Fibroblast of lung (primary cell): Measurements from ENCODE around the gene FH. TPM values are rescaled to one million over a fixed set of nuclear protein-coding genes. Genes with fewer than 3 reads are reported as not detected.

ENCODE experiments used
- DNase-seq, 2 donors: peaks; one replicate each; pipeline versions ENCODE4 v3.0.0 to v3.0.0-alpha.2; 2010; ENCODE audit warnings: low read depth in 2 of 2
- H2AFZ ChIP-seq: 2 replicates; pipeline ENCODE4 v1.5.1; 2012; ENCODE audit warnings: low read length, control low read depth, inconsistent platforms
- H3K27ac ChIP-seq: 2 replicates; pipeline ENCODE4 v1.5.1; 2011; ENCODE audit warnings: low read length, control low read depth; ENCODE audit not compliant: insufficient read depth
- H3K27me3 ChIP-seq: 2 replicates; pipeline ENCODE4 v1.5.1; 2011; ENCODE audit warnings: mild to moderate bottlenecking, low read length; ENCODE audit not compliant: control insufficient read depth, insufficient read depth
- H3K36me3 ChIP-seq: 2 replicates; pipeline ENCODE4 v1.5.1; 2011; ENCODE audit warnings: low read length; ENCODE audit not compliant: control insufficient read depth, insufficient read depth
- H3K4me1 ChIP-seq: 2 replicates; pipeline ENCODE4 v1.5.1; 2011; ENCODE audit warnings: low read length; ENCODE audit not compliant: control insufficient read depth, insufficient read depth; ENCODE audit errors: extremely low read depth
- H3K4me2 ChIP-seq: 2 replicates; pipeline ENCODE4 v1.5.1; 2011; ENCODE audit warnings: low read length, control low read depth; ENCODE audit not compliant: insufficient read depth; ENCODE audit errors: extremely low read depth
- H3K4me3 ChIP-seq, 4 experiments: fragments of 200-600 bp in 1 of 4; sonication (generic) in 1 of 4; replicated peaks in 1 of 4; 2 replicates each; pipeline ENCODE4 v1.5.1; 2011 to 2016; ENCODE audit warnings: low read length in 4 of 4, low read depth in 3 of 4, mild to moderate bottlenecking in 3 of 4, control low read depth in 2 of 4, inconsistent platforms in 1 of 4, mixed read lengths in 1 of 4; ENCODE audit not compliant: insufficient read depth in 1 of 4; ENCODE audit errors: control extremely low read depth in 1 of 4
- H3K79me2 ChIP-seq: 2 replicates; pipeline ENCODE4 v1.5.1; 2012; ENCODE audit warnings: mild to moderate bottlenecking, low read length, inconsistent platforms; ENCODE audit not compliant: control insufficient read depth, insufficient read depth
- H3K9ac ChIP-seq: 2 replicates; pipeline ENCODE4 v1.5.1; 2011; ENCODE audit warnings: mild to moderate bottlenecking, low read length, control low read depth; ENCODE audit not compliant: insufficient read depth
- H3K9me3 ChIP-seq: 2 replicates; pipeline ENCODE4 v1.5.1; 2012; ENCODE audit warnings: low read depth, low read length; ENCODE audit not compliant: control insufficient read depth, insufficient read depth
- H4K20me1 ChIP-seq: 2 replicates; pipeline ENCODE4 v1.5.1; 2011; ENCODE audit warnings: low read length; ENCODE audit not compliant: control insufficient read depth, insufficient read depth; ENCODE audit errors: extremely low read depth
- EZH2 ChIP-seq: IDR thresholded peaks from 2 replicates; pipeline ENCODE4 v1.5.1; 2012; ENCODE audit warnings: low read length, control low read depth, mild to moderate bottlenecking; ENCODE audit errors: missing control alignments
- polyA plus RNA-seq, 2 donors: library from polyadenylated mRNA; depleted of rRNA in 1 of 2; stranded (reverse) in 1 of 2; unstranded in 1 of 2; fragments of >200 nt; gene quantifications; 2 replicates each; pipeline ENCODE4 v1.2.1, GENCODE V29; 2011 to 2012; ENCODE audit warnings: missing spikeins in 1 of 2
- total RNA-seq: library from RNA; depleted of rRNA; stranded (reverse); fragments of >200 nt; gene quantifications from 2 replicates; pipeline ENCODE4 v1.2.1, GENCODE V29; 2014
- TF ChIP-seq, protein P1 (sequence below), 2 donors: IDR thresholded peaks in 1 of 2; conservative IDR thresholded peaks in 1 of 2; 1 replicate in 1 of 2; 2 replicates in 1 of 2; pipeline ENCODE4 v1.5.1; 2011 to 2012; ENCODE audit warnings: low read length in 2 of 2, control low read depth in 1 of 2, inconsistent platforms in 1 of 2, low read depth in 1 of 2, mild to moderate bottlenecking in 1 of 2

Gene FH
- total and polyA plus RNA-seq, 2 donors (not counting 1 experiment from before 2014, with no cell fraction given), result 118 TPM

DNA sequence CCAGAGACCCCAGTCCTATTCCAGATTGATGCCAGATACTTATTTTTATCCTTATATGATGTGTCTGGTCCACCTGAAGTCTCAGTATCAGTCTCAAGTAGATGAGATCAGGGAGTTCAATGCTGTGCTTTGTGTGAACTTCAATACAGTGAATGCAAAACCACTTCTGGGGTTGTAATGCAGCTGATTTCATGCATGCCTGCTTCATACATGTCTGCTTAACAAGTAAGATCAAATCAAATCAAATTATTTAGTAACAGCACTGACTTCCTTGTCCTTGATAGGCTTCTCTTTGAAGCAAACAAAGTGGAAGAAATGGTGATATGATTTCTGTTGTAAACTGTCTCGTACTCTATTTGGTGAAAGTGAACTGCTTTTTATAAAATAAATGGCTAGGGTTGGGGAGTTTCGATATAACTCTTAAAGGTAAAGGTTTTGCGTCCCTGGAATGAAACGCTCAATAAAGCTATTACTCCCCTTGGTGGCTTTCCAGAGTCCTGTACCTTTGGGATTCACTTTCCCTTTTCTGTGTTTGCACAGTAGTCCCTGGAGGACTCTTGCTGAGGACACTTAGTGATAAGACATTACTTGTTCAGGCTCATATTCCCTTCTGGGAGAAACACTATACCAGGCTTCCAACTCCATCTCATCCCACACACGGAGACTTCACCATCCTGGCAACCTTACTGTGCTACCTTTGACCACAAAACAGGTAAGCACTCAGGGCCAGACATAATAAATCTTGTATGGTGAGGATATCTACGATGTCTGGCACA, 59.3 kb downstream of the FH start:
- TF ChIP-seq, protein P1, sequence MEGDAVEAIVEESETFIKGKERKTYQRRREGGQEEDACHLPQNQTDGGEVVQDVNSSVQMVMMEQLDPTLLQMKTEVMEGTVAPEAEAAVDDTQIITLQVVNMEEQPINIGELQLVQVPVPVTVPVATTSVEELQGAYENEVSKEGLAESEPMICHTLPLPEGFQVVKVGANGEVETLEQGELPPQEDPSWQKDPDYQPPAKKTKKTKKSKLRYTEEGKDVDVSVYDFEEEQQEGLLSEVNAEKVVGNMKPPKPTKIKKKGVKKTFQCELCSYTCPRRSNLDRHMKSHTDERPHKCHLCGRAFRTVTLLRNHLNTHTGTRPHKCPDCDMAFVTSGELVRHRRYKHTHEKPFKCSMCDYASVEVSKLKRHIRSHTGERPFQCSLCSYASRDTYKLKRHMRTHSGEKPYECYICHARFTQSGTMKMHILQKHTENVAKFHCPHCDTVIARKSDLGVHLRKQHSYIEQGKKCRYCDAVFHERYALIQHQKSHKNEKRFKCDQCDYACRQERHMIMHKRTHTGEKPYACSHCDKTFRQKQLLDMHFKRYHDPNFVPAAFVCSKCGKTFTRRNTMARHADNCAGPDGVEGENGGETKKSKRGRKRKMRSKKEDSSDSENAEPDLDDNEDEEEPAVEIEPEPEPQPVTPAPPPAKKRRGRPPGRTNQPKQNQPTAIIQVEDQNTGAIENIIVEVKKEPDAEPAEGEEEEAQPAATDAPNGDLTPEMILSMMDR (conservative IDR thresholded peaks at IDR 0.05 in 1 of 2, IDR thresholded peaks at IDR 0.05 in 1 of 2; ENCODE audit: low read depth in 1 of 2, low read length in 2 of 2), result no peak
- no peak for TF ChIP-seq EZH2

DNA sequence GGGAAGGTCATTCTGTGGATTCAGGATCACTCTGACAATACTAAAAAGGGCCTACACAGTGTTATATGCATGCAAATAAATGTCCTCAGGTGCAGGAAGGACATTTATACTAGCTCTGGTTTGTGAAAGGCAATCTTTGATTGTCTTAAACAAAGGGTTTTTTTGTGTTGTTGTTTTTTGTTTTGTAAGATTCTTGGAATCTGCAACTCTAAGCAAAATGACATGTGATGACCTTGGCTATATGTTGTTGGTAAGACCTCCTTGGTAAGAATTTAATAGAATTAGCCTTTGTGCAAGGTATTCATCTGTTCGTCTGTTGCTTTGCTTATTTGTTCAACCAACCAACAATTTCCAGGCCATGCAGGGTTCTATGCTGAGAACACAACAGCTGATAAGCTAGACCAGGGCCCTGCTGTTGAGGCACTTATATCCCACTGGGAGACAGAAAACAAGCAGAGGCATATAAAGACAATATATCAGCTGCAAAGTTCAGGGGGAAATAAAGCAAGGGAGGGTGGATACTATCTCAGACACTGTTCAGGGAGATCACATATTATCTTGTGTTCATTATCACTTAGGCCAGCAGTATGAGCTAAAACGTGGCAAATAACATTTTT, 60.3 kb downstream of the FH start:
- Histone ChIP-seq H3K27me3 (no peaks in the 10 kb centered on the region), H3K36me3 (no peaks in the 10 kb centered on the region), H3K79me2 (no peaks in the 10 kb centered on the region), H3K9ac (no peak overlapping the region), H3K9me3 (no peaks in the 10 kb centered on the region), H3K27ac (no peak overlapping the region), H3K4me2 (no peak overlapping the region), H4K20me1 (no peaks in the 10 kb centered on the region), H2AFZ (no peak overlapping the region), H3K4me3 (no peak overlapping the region), H3K4me1 (no peaks in the 10 kb centered on the region)
- no peak for TF ChIP-seq EZH2
- TF ChIP-seq, protein P1 (conservative IDR thresholded peaks at IDR 0.05 in 1 of 2, IDR thresholded peaks at IDR 0.05 in 1 of 2; ENCODE audit: low read depth in 1 of 2, low read length in 2 of 2), result no peak
- DNase-seq, result no peak

More for the DNA sequence above, 59.3 kb downstream of the FH start:
- Histone ChIP-seq H3K4me1 (no peaks in the 10 kb centered on the region), H3K36me3 (no peaks in the 10 kb centered on the region), H3K9me3 (no peaks in the 10 kb centered on the region), H3K9ac (no peak overlapping the region), H3K4me2 (no peak overlapping the region), H3K79me2 (no peaks in the 10 kb centered on the region), H3K27me3 (no peaks in the 10 kb centered on the region), H3K27ac (no peak overlapping the region), H4K20me1 (no peaks in the 10 kb centered on the region), H3K4me3 (no peak overlapping the region), H2AFZ (no peak overlapping the region)
- DNase-seq, result no peak

DNA sequence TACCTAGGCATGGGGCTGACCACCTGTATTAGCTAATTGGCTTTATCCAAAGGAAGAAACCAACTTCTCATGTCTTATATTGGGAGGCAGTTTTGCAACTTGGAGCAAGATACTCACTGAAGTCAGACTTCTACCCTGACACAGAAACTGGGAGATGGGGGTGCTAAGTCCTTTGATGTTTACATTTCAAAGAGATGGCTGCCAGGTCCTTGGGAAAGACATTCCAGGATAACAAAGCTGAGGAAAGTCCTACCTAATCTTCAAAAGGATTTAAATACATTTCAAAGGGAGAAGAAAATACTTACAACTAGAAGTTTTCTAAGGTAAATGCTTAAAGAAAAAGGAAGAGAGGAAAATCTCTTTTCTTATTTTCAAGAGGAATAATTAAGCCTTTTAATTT, 62.1 kb downstream of the FH start:
- H3K9ac ChIP-seq, result no peak overlapping the region
- H3K27ac ChIP-seq, result no peak overlapping the region
- no peaks in the 10 kb centered on the region for H3K36me3 ChIP-seq
- H3K4me2 ChIP-seq, result no peak overlapping the region
- no peak overlapping the region for H2AFZ ChIP-seq
- no peaks in the 10 kb centered on the region for H3K27me3 ChIP-seq
- DNase-seq, result no peak
- no peaks in the 10 kb centered on the region for H3K9me3 ChIP-seq
- H4K20me1 ChIP-seq, result no peaks in the 10 kb centered on the region
- no peaks in the 10 kb centered on the region for H3K79me2 ChIP-seq
- H3K4me3 ChIP-seq, result no peak overlapping the region
- TF ChIP-seq EZH2, result no peak
- TF ChIP-seq, protein P1 (conservative IDR thresholded peaks at IDR 0.05 in 1 of 2, IDR thresholded peaks at IDR 0.05 in 1 of 2; ENCODE audit: low read depth in 1 of 2, low read length in 2 of 2), result no peak
- no peaks in the 10 kb centered on the region for H3K4me1 ChIP-seq
